Measurements from ENCODE around the gene RMDN3.

RMDN3 gene

GRCh38 chr15:40691737-40692136, 63.3 kb downstream of the RMDN3 start:
- H3K79me2 ChIP-seq (ENCODE audit: insufficient read depth, low read length) = peaks cover 28% of the 10 kb centered on the region
- no peak overlapping the region for H3K9ac ChIP-seq (ENCODE audit: low read depth, low read length)
- DNase-seq (no peak), ATAC-seq (ENCODE audit: insufficient read depth, low read depth) (no peak)
- TF ChIP-seq EZH2 (IDR thresholded peaks at IDR 0.05; ENCODE audit: borderline replicate concordance, low read depth, low read length, severe bottlenecking) (no peak), CTCF (IDR thresholded peaks at IDR 0.05; ENCODE audit: borderline replicate concordance, extremely low read depth, low read length, poor library complexity, severe bottlenecking) (no peak)
- no peak overlapping the region for H3K4me2 ChIP-seq (ENCODE audit: insufficient read depth, low read length)
- no peak overlapping the region for H3K4me3 ChIP-seq (ENCODE audit: low read depth in 1 of 2, low read length in 2 of 2)
- H4K20me1 ChIP-seq (ENCODE audit: insufficient read depth, low read length) = peaks cover 6% of the 10 kb centered on the region; the same call in 1 of the 2 replicates
- no peaks in the 10 kb centered on the region for H3K27me3 ChIP-seq (ENCODE audit: insufficient read depth, low read length, poor library complexity)
- no peak overlapping the region for H2AFZ ChIP-seq (ENCODE audit: low read depth, low read length)
- peaks cover 18% of the 10 kb centered on the region for H3K4me1 ChIP-seq (ENCODE audit: insufficient read depth, low read length)
- no peak overlapping the region for H3K27ac ChIP-seq (ENCODE audit: low read length)
- H3K9me3 ChIP-seq (ENCODE audit: insufficient read depth, low read length, severe bottlenecking) = no peaks in the 10 kb centered on the region
- H3K36me3 ChIP-seq (ENCODE audit: insufficient read depth, low read length) = 0 out of 2 replicates have a peak, but pooled peaks cover 5% of the 10 kb centered on the region

GRCh38 chr15:40688932-40689799, 65.9 kb downstream of the RMDN3 start:
- no peaks in the 10 kb centered on the region for H3K36me3 ChIP-seq (ENCODE audit: insufficient read depth, low read length)
- peaks cover 8% of the 10 kb centered on the region for H3K79me2 ChIP-seq (ENCODE audit: insufficient read depth, low read length)
- TF ChIP-seq CTCF (IDR thresholded peaks at IDR 0.05; ENCODE audit: borderline replicate concordance, extremely low read depth, low read length, poor library complexity, severe bottlenecking) = no peak
- no peak for TF ChIP-seq EZH2 (IDR thresholded peaks at IDR 0.05; ENCODE audit: borderline replicate concordance, low read depth, low read length, severe bottlenecking)
- H4K20me1 ChIP-seq (ENCODE audit: insufficient read depth, low read length) = no peaks in the 10 kb centered on the region
- no peak overlapping the region for H2AFZ ChIP-seq (ENCODE audit: low read depth, low read length)
- H3K9ac ChIP-seq (ENCODE audit: low read depth, low read length) = no peak overlapping the region
- peaks cover 10% of the 10 kb centered on the region for H3K4me1 ChIP-seq (ENCODE audit: insufficient read depth, low read length)
- H3K9me3 ChIP-seq (ENCODE audit: insufficient read depth, low read length, severe bottlenecking) = no peaks in the 10 kb centered on the region
- H3K4me3 ChIP-seq (ENCODE audit: low read depth in 1 of 2, low read length in 2 of 2) = no peak overlapping the region
- H3K4me2 ChIP-seq (ENCODE audit: insufficient read depth, low read length) = no peak overlapping the region
- DNase-seq (no peak), ATAC-seq (ENCODE audit: insufficient read depth, low read depth) (no peak)
- no peaks in the 10 kb centered on the region for H3K27me3 ChIP-seq (ENCODE audit: insufficient read depth, low read length, poor library complexity)
- H3K27ac ChIP-seq (ENCODE audit: low read length) = no peak overlapping the region
